IMR-90 (cell line): ENCODE measurements around the gene SH3GL2. TPM values are rescaled to one million over a fixed set of nuclear protein-coding genes. Genes with fewer than 3 reads are reported as not detected.

ENCODE experiments used
- ATAC-seq: fragments of 200-7000 bp; cut with Tn5 transposase; 2 replicates; pipeline ENCODE4 v1.9.1; 2020; ENCODE audit warnings: low read depth, mild to moderate bottlenecking, moderate library complexity
- BruUV-seq: library from RNA; stranded (reverse); fragments of 400-500 nt; replicated peaks from 2 replicates; lab custom pipeline; 2021; lab: Mats Ljungman, UMichigan
- CTCF ChIA-PET: fragments of 300-600 bp; formaldehyde crosslinking; extraction: SDS; loops from one replicate; lab custom pipeline; 2021; ENCODE audit warnings: antibody characterized with exemption; lab: Yijun Ruan, JAX
- POLR2A ChIA-PET: fragments of 300-600 bp; sonication (Branson Sonifier 250); formaldehyde crosslinking; loops from one replicate; lab custom pipeline; 2022; ENCODE audit warnings: antibody characterized with exemption; ENCODE audit not compliant: unreplicated experiment; lab: Charles Lee
- DNase-seq: peaks from one replicate; pipeline ENCODE4 v3.0.0; 2013
- H2AFZ ChIP-seq: replicated peaks from 2 replicates; pipeline ENCODE3; 2013; ENCODE audit warnings: low read length, mild to moderate bottlenecking; ENCODE audit not compliant: poor library complexity
- H2AK5ac ChIP-seq: 2 replicates; pipeline ENCODE4 v1.6.1; 2013; ENCODE audit warnings: low read depth, low read length, inconsistent platforms
- H2AK9ac ChIP-seq: replicated peaks from 2 replicates; pipeline ENCODE3; 2013; ENCODE audit warnings: mild to moderate bottlenecking, low read depth, low read length, moderate library complexity; ENCODE audit not compliant: poor library complexity
- H2BK120ac ChIP-seq: 2 replicates; pipeline ENCODE4 v1.6.1; 2013; ENCODE audit warnings: low read depth, low read length, inconsistent platforms
- H2BK15ac ChIP-seq: 3 replicates; pipeline ENCODE4 v1.6.1; 2013; ENCODE audit warnings: low read depth, low read length, inconsistent platforms
- H2BK20ac ChIP-seq: 2 replicates; pipeline ENCODE4 v1.6.1; 2013; ENCODE audit warnings: low read depth, mild to moderate bottlenecking, inconsistent platforms, low read length, moderate library complexity
- H2BK5ac ChIP-seq: 2 replicates; pipeline ENCODE4 v1.6.1; 2013; ENCODE audit warnings: mild to moderate bottlenecking, low read depth, low read length, inconsistent platforms; ENCODE audit not compliant: poor library complexity, severe bottlenecking
- H3K14ac ChIP-seq: replicated peaks from 2 replicates; pipeline ENCODE4 v1.6.1; 2013; ENCODE audit warnings: low read depth, low read length, inconsistent platforms
- H3K18ac ChIP-seq: 2 replicates; pipeline ENCODE4 v1.6.1; 2013; ENCODE audit warnings: low read depth, low read length, control low read depth
- H3K23ac ChIP-seq: 2 replicates; pipeline ENCODE4 v1.6.1; 2013; ENCODE audit warnings: low read depth, low read length, inconsistent platforms
- H3K27ac ChIP-seq: 2 replicates; pipeline ENCODE4 v1.5.1; 2013; ENCODE audit warnings: mild to moderate bottlenecking, control low read depth, low read length; ENCODE audit not compliant: insufficient read depth
- H3K27me3 ChIP-seq: 2 replicates; pipeline ENCODE4 v1.6.1; 2013; ENCODE audit warnings: low read length; ENCODE audit not compliant: control insufficient read depth, insufficient read depth
- H3K36me3 ChIP-seq: 2 replicates; pipeline ENCODE4 v1.6.1; 2013; ENCODE audit warnings: low read length, mixed read lengths; ENCODE audit not compliant: control insufficient read depth, insufficient read depth
- H3K4ac ChIP-seq: 2 replicates; pipeline ENCODE4 v1.6.1; 2013; ENCODE audit warnings: low read depth, low read length, inconsistent platforms
- H3K4me1 ChIP-seq: 2 replicates; pipeline ENCODE4 v1.6.1; 2013; ENCODE audit warnings: low read length, mixed read lengths; ENCODE audit not compliant: control insufficient read depth, insufficient read depth
- H3K4me2 ChIP-seq: 2 replicates; pipeline ENCODE4 v1.6.1; 2013; ENCODE audit warnings: low read depth, mild to moderate bottlenecking, control low read depth, low read length, moderate library complexity
- H3K4me3 ChIP-seq: 2 replicates; pipeline ENCODE4 v1.5.1; 2013; ENCODE audit warnings: low read depth, mild to moderate bottlenecking, control low read depth, low read length, moderate library complexity; ENCODE audit not compliant: insufficient read depth
- H3K56ac ChIP-seq: 2 replicates; pipeline ENCODE4 v1.6.1; 2013; ENCODE audit warnings: low read length, inconsistent platforms; ENCODE audit not compliant: insufficient read depth; ENCODE audit errors: extremely low read depth
- H3K79me1 ChIP-seq, 2 experiments: 2 replicates each; pipeline ENCODE4 v1.6.1; 2013; ENCODE audit warnings: low read length in 2 of 2, inconsistent platforms in 1 of 2, low read depth in 1 of 2
- H3K9ac ChIP-seq: 2 replicates; pipeline ENCODE4 v1.6.1; 2013; ENCODE audit warnings: low read depth, low read length, control low read depth
- H3K9me1 ChIP-seq: 2 replicates; pipeline ENCODE4 v1.6.1; 2013; ENCODE audit warnings: low read length, inconsistent platforms; ENCODE audit not compliant: insufficient read depth
- H3K9me3 ChIP-seq: 2 replicates; pipeline ENCODE4 v1.6.1; 2013; ENCODE audit warnings: low read length; ENCODE audit not compliant: control insufficient read depth, insufficient read depth
- H4K20me1 ChIP-seq: 2 replicates; pipeline ENCODE4 v1.6.1; 2013; ENCODE audit warnings: low read length, inconsistent platforms; ENCODE audit not compliant: insufficient read depth
- H4K5ac ChIP-seq: 2 replicates; pipeline ENCODE4 v1.6.1; 2013; ENCODE audit warnings: mild to moderate bottlenecking, low read depth, low read length, control low read depth
- H4K8ac ChIP-seq, 2 experiments: 2 replicates each; pipeline ENCODE4 v1.6.1; 2013; ENCODE audit warnings: low read depth in 2 of 2, low read length in 2 of 2, control low read depth in 1 of 2, inconsistent platforms in 1 of 2
- H4K91ac ChIP-seq: 2 replicates; pipeline ENCODE4 v1.6.1; 2013; ENCODE audit warnings: low read depth, low read length, inconsistent platforms; ENCODE audit not compliant: insufficient read depth
- BHLHE40 ChIP-seq: fragments of 150-350 bp; IDR thresholded peaks from 2 replicates; pipeline ENCODE4 v1.6.1; 2016; ENCODE audit warnings: mild to moderate bottlenecking, low read depth, low read length
- CEBPB ChIP-seq: IDR thresholded peaks from 2 replicates; pipeline ENCODE4 v1.6.1; 2012; ENCODE audit warnings: low read depth, low read length, improper control_type of control experiment
- CHD1 ChIP-seq: IDR thresholded peaks from 2 replicates; pipeline ENCODE4 v1.6.1; 2012; ENCODE audit warnings: low read depth, low read length, improper control_type of control experiment
- FOS ChIP-seq: fragments of 150-350 bp; IDR thresholded peaks from 2 replicates; pipeline ENCODE4 v1.6.1; 2016; ENCODE audit warnings: low read depth, low read length
- MAFK ChIP-seq: IDR thresholded peaks from 2 replicates; pipeline ENCODE4 v1.6.1; 2012; ENCODE audit warnings: low read depth, low read length, improper control_type of control experiment
- MAZ ChIP-seq: IDR thresholded peaks from 2 replicates; pipeline ENCODE4 v1.6.1; 2012; ENCODE audit warnings: low read depth, mild to moderate bottlenecking, low read length, improper control_type of control experiment, moderate library complexity, borderline replicate concordance
- MXI1 ChIP-seq: IDR thresholded peaks from 2 replicates; pipeline ENCODE4 v1.6.1; 2012; ENCODE audit warnings: low read depth, mild to moderate bottlenecking, low read length, moderate library complexity, borderline replicate concordance
- NFE2L2 ChIP-seq: fragments of 150-350 bp; IDR thresholded peaks from 2 replicates; pipeline ENCODE4 v1.6.1; 2016; ENCODE audit warnings: low read depth, mild to moderate bottlenecking, low read length
- POLR2A ChIP-seq: IDR thresholded peaks from 2 replicates; pipeline ENCODE4 v1.6.1; 2012; ENCODE audit warnings: mild to moderate bottlenecking, low read depth, low read length
- RAD21 ChIP-seq: IDR thresholded peaks from 2 replicates; pipeline ENCODE4 v1.6.1; 2012; ENCODE audit warnings: low read length, improper control_type of control experiment
- RCOR1 ChIP-seq: IDR thresholded peaks from 2 replicates; pipeline ENCODE4 v1.6.1; 2012; ENCODE audit warnings: mild to moderate bottlenecking, low read length, improper control_type of control experiment; ENCODE audit not compliant: insufficient replicate concordance
- RFX5 ChIP-seq: IDR thresholded peaks from 2 replicates; pipeline ENCODE4 v1.8.0; 2012; ENCODE audit warnings: low read depth, mild to moderate bottlenecking, low read length, moderate library complexity
- SMC3 ChIP-seq: fragments of 150-350 bp; IDR thresholded peaks from 2 replicates; pipeline ENCODE4 v1.6.1; 2016; ENCODE audit warnings: low read depth, mild to moderate bottlenecking, antibody characterized with exemption, low read length, moderate library complexity
- WGBS, 2 experiments: methylation state at CpG; one replicate each; pipeline versions ENCODE4 v1.1.5 to v1.1.7; 2013; ENCODE audit warnings: missing lambda C conversion rate in 2 of 2; ENCODE audit not compliant: insufficient read length in 1 of 2; ENCODE audit errors: extremely low coverage in 2 of 2; 5-methylcytosine and 5-hydroxymethylcytosine counted together
- dilution Hi-C: fragments of 300-500 bp; cut with HindIII; formaldehyde crosslinking; loops from one replicate; pipeline ENCODE4 v1.14.3; 2018; ENCODE audit warnings: low sequenced_read_pairs; ENCODE audit not compliant: unreplicated experiment
- in situ Hi-C: fragments of 300-500 bp; cut with MboI; formaldehyde crosslinking; loops from 3 replicates; pipeline ENCODE4 v1.14.3; 2019; ENCODE audit warnings: low sequenced_read_pairs, inconsistent platforms, mixed read lengths
- intact Hi-C: fragments of 100-400 bp; cut with micrococcal nuclease; formaldehyde crosslinking; loops from 2 replicates; pipeline ENCODE4 v1.10.0; 2022
- polyA plus RNA-seq, 3 experiments: library from polyadenylated mRNA; depleted of rRNA; stranded (reverse); fragments of >200 nt; gene quantifications; 2 replicates each; pipeline ENCODE4 v1.2.3, GENCODE V29; 2012; ENCODE audit warnings: low replicate concordance in 1 of 3
- total RNA-seq: library from RNA; depleted of rRNA; stranded (reverse); fragments of >200 nt; gene quantifications from 2 replicates; pipeline ENCODE4 v1.2.3, GENCODE V29; 2012
- TF ChIP-seq, protein P1 (sequence below): fragments of 150-350 bp; IDR thresholded peaks from 2 replicates; pipeline ENCODE4 v1.6.1; 2017; ENCODE audit warnings: mild to moderate bottlenecking, antibody characterized with exemption, low read length, low read depth
- TF ChIP-seq, protein P2 (sequence below): fragments of 150-350 bp; IDR thresholded peaks from 2 replicates; pipeline ENCODE4 v1.6.1; 2016; ENCODE audit warnings: low read depth, mild to moderate bottlenecking, low read length, moderate library complexity, borderline replicate concordance
- TF ChIP-seq, protein P3 (sequence below): conservative IDR thresholded peaks from 2 replicates; pipeline ENCODE4 v1.5.1; 2012; ENCODE audit warnings: mild to moderate bottlenecking, low read depth, low read length, improper control_type of control experiment

Gene SH3GL2
- total and polyA plus RNA-seq, 2 of the 4 experiments (the other 2 are of a cell fraction) = under 0.01 to 0.05 TPM

DNA sequence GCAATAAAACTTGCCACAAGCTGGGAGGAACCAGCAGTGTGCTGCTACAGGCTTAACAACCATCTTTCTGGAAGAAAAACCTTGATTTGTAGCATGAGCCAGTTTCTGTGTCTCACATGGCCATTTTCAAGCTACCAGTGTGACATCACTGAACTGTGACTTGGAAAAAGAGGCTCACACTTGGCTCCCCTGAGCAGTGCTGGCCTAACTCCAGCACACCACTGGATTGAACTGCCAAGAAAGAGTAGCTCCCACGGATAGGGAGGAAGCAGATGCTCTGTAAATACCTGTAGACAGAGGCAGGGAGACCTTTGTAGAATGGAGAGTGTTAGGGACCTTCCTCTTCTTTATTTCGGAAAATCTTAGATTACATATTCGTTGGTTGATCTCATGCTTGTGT, 197.9 kb downstream of the SH3GL2 start:
- Histone ChIP-seq H3K9ac (no peak overlapping the region), H2BK15ac (no peak overlapping the region), H2BK120ac (no peak overlapping the region), H2AFZ (no peak overlapping the region), H3K23ac (no peak overlapping the region), H2BK5ac (no peak overlapping the region), H3K27ac (no peak overlapping the region), H4K5ac (no peak overlapping the region), H3K56ac (no peak overlapping the region), H3K9me1 (no peaks in the 10 kb centered on the region), H3K4me3 (no peak overlapping the region), H2AK5ac (no peak overlapping the region), H3K36me3 (no peaks in the 10 kb centered on the region), H2AK9ac (no peak overlapping the region), H3K9me3 (no peaks in the 10 kb centered on the region), H3K27me3 (no peaks in the 10 kb centered on the region), H3K4me2 (no peak overlapping the region), H3K79me1 (no peaks in the 10 kb centered on the region), H3K4me1 (no peaks in the 10 kb centered on the region), H3K14ac (no peak overlapping the region), H2BK20ac (no peak overlapping the region), H3K18ac (no peak overlapping the region), H4K8ac (no peak overlapping the region), H4K20me1 (no peaks in the 10 kb centered on the region), H3K4ac (no peak overlapping the region), H4K91ac (no peak overlapping the region)
- no peak for ATAC-seq
- ChIA-PET POLR2A (no interaction called here), CTCF (no interaction called here)
- DNase-seq = no peak
- dilution Hi-C loops (loop anchor here (25.0 kb wide), 1 partner anchor 239 kb away; no protein-coding TSS in a partner anchor), intact Hi-C loops (no loop called here), in situ Hi-C loops (no loop called here)
- BruUV-seq = no TSS peak
- no CpG with 5 or more reads among the region's 3 CpGs for WGBS, 2 experiments
- TF ChIP-seq, protein P1, sequence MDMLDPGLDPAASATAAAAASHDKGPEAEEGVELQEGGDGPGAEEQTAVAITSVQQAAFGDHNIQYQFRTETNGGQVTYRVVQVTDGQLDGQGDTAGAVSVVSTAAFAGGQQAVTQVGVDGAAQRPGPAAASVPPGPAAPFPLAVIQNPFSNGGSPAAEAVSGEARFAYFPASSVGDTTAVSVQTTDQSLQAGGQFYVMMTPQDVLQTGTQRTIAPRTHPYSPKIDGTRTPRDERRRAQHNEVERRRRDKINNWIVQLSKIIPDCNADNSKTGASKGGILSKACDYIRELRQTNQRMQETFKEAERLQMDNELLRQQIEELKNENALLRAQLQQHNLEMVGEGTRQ = no peak
- TF ChIP-seq MAZ = no peak
- TF ChIP-seq, protein P2, sequence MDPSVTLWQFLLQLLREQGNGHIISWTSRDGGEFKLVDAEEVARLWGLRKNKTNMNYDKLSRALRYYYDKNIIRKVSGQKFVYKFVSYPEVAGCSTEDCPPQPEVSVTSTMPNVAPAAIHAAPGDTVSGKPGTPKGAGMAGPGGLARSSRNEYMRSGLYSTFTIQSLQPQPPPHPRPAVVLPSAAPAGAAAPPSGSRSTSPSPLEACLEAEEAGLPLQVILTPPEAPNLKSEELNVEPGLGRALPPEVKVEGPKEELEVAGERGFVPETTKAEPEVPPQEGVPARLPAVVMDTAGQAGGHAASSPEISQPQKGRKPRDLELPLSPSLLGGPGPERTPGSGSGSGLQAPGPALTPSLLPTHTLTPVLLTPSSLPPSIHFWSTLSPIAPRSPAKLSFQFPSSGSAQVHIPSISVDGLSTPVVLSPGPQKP = no peak
- TF ChIP-seq BHLHE40 = no peak
- TF ChIP-seq FOS = no peak
- TF ChIP-seq RCOR1 = no peak
- TF ChIP-seq MXI1 = no peak
- TF ChIP-seq CHD1 = no peak
- no peak for TF ChIP-seq SMC3
- TF ChIP-seq RFX5 = no peak
- TF ChIP-seq, protein P3, sequence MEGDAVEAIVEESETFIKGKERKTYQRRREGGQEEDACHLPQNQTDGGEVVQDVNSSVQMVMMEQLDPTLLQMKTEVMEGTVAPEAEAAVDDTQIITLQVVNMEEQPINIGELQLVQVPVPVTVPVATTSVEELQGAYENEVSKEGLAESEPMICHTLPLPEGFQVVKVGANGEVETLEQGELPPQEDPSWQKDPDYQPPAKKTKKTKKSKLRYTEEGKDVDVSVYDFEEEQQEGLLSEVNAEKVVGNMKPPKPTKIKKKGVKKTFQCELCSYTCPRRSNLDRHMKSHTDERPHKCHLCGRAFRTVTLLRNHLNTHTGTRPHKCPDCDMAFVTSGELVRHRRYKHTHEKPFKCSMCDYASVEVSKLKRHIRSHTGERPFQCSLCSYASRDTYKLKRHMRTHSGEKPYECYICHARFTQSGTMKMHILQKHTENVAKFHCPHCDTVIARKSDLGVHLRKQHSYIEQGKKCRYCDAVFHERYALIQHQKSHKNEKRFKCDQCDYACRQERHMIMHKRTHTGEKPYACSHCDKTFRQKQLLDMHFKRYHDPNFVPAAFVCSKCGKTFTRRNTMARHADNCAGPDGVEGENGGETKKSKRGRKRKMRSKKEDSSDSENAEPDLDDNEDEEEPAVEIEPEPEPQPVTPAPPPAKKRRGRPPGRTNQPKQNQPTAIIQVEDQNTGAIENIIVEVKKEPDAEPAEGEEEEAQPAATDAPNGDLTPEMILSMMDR = no peak
- no peak for TF ChIP-seq CEBPB
- TF ChIP-seq POLR2A = no peak
- no peak for TF ChIP-seq MAFK
- TF ChIP-seq NFE2L2 = no peak
- no peak for TF ChIP-seq RAD21
